GM19467 (cell line): Measurements from ENCODE around the gene PRR13.
"Not testable (repeated sequence)": the region's sequence is repeated elsewhere in the genome, so short reads cannot be mapped to it uniquely, and the experiment has no call there.

Experiments
- ATAC-seq: cut with Tn5 transposase; IDR thresholded peaks from one replicate; pipeline ENCODE4 v1.9.1; 2021; ENCODE audit warnings: mild to moderate bottlenecking, moderate library complexity; ENCODE audit not compliant: unreplicated experiment

Gene PRR13

GRCh38 chr12:53435326-53435725 lies 6.2 kb upstream of the PRR13 start:
- not testable (repeated sequence) for ATAC-seq

GRCh38 chr12:53439582-53439981 lies 2.0 kb upstream of the PRR13 start:
- ATAC-seq: not testable (repeated sequence)

DNA sequence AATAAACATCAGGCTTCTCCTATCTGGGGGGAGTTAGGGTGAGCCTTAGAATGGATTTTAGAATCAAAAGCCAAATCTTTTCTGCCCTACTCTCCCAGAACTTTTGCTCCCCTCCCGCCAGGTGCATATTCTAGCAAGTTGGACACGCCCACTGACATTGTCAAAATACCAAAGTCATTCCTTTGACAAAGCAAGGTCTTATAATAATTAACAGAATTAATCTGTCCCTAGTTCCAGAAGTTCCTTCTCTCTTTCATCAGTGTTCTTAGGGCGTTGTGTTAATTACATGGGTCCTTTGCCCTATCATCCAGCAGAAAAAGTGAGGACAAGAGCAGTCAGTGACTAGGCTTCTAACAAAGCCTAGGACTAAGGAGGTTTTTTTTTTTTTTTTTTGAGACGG lies 2.4 kb downstream of the PRR13 start:
- ATAC-seq: no peak

DNA sequence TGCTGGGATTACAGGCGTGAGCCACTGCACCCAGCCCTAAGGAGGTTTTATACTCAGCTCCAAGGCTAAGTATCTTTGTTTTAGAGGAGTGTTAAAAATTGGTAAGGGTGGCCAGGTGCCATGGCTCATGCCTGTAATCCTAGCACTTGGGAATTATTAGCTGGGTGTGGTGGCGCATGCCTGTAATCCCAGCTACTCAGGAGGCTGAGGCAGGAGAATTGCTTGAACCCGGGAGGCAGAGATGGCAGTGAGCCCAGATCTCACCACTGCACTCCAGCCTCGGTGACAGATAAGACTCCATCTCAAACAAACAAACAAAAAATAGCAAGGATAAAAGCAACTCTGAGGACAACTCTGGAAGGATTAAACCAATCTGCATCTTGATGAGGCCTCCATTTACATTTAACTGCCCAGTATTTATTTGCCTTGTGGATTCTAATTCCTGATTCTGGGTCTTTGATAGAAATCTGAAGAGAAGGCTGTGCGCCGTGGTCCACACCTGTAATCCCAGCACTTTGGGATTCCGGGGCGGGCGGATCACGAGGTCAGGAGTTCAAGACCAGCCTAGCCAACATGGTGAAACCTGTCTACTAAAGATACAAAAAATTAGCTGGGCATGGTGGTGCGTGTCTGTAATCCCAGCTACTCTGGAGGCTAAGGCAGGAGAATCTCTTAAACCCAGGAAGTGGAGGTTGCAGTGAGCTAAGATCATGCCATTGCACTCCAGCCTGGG lies 3.2 kb downstream of the PRR13 start:
- ATAC-seq: not testable (repeated sequence)

GRCh38 chr12:53450936-53451335 lies 9.4 kb downstream of the PRR13 start:
- no peak for ATAC-seq

GRCh38 chr12:53451661-53452158 lies 10.2 kb downstream of the PRR13 start, which contains the start of gene PCBP2:
PCBP2 (plus strand) TSS chr12:53452102; CDS start chr12:53454801, 2,699 bp downstream.
- ATAC-seq: peak; percentile 93

DNA sequence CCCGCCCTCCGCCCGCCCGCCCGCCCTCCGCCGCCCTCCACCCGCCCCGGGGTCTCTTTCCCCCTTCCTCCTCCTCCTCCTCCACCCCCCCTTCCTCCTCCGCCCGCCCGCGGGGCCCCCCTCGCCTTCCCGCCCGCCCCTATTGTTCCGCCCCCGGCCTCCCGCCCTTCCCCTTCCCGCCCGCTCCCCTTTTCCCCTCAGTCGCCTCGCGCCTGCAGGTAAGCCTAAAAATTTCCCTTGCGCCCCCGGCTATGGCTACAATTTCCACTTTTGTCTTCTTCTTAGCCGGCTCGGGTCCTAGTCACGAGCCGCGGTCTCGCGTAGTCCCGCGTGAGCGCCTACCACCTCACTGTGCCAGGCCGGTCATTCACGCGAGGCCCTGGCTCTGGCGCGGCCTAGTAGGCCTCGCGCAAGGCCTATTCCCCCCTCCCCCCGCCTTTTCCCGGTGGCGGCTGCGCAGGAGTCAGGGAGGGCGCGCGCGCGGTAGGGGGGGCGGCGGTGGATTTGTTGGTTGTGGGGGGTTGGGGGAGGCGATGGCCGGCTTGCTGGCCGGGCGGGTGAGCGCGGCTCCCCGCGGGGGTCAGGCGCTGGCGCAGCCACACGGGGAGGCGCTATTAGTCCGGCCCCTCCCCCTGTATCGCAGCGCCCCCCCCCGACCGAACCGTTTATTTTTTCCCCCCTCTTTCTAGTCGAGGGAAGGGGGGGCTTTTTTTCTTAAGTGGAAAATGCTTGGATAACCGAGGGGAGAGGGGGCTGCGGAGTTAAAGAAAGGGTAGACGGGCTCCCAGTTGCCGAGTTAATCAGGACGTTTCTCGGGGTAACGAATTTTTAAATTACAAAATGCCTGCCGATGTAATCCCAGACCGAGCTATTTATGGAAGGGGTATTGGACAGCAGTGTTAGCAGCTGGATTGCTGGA lies 10.9 kb downstream of the PRR13 start:
- no peak for ATAC-seq

- ATAC-seq: no peak
Observed at GRCh38 chr12:53453953-53454640, 12.6 kb downstream of the PRR13 start.

GRCh38 chr12:53454707-53455106 lies 13.2 kb downstream of the PRR13 start:
- no peak for ATAC-seq

GRCh38 chr12:53456654-53457366 lies 15.3 kb downstream of the PRR13 start:
- ATAC-seq: no peak

- ATAC-seq: no peak
Observed at GRCh38 chr12:53459097-53459496, 17.6 kb downstream of the PRR13 start.

- ATAC-seq: no peak
Observed at GRCh38 chr12:53461059-53461458, 19.5 kb downstream of the PRR13 start.

- no peak for ATAC-seq
Observed at GRCh38 chr12:53461591-53461990, 20.1 kb downstream of the PRR13 start.

DNA sequence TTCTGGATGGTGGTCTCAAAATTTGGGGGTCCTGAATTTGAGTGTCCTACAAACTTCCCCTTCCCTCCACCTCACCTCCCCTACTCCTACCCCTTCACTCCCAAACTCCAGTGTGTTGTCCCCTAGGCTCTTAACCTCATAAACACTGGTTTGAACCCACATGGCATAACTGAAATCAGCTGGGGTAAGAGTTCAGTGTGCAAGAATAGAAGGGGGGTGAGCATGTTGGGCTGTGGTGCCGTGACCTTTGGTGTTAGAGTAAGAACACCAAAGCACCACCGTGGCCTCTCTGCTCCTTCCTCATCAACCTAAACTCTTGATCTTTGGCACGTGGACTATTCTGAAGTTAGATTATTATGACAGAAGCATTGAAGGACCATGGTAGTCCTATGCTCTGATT lies 21.4 kb downstream of the PRR13 start:
- no peak for ATAC-seq

DNA sequence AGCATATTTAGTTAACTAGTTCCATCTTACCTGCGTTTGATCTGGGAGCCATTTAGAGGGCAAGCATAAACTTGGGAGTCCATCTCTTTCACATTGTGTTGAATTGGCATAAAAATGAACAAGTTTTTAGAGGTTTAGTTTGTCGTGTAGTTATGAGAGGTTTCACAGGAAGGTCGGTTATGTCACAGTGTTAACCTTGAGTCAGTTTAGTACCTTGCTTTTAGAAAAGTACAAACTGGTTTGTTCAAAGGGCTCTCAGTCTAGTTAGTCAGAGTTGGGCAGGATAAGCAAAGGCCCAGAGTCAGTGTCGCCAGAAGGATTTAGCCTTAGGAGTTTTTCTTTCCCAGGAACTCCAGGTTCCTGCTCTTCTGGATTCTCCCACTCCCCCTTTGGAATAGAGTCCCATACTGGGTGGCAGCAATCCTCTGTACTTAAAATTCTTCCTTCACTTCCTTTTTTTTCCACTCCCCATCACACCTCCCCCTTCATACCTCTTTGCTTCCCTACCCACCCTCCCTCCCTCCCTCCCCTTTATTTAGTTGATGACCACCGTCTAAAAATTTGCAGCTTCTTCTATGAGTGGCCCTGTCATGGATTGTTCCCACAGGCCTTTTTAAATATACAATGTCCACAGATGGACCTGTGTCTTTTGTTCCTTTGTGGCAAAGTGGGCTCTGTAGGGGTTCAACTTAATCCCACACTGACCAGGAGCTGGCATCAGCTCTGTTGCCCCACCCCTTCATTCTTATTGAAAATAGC lies 22.4 kb downstream of the PRR13 start:
- no peak for ATAC-seq

DNA sequence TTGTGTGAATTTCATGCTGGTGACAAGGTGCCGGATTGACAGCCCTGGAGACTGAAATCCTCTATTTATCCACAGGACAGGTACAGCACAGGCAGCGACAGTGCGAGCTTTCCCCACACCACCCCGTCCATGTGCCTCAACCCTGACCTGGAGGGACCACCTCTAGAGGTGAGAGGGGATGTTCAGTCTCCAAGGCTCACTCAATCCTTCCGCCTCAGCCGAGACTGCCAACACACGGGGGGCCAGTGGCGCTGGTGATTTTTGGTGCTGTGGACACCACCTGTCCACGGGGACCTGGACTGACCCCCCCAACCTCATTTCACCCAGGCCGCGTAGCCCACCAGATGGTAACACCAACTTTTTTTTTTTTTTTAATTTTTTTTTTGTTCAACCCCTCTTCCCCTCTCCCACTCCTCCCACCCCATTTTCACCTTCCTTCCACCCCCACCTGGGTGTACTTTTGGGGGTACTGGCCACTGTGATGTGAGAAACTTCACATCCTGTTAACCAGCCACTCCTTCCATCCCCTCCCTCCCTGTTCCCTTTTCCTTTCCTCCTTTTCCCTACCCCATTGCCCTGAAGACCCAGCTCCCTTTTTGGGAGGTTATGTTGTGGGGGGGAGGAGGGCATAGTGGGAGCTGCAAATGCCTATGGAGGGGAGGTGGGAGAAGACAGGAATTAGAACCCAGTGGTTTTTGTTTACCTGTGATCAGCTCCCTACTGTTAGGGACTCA lies 23.3 kb downstream of the PRR13 start:
- no peak for ATAC-seq

DNA sequence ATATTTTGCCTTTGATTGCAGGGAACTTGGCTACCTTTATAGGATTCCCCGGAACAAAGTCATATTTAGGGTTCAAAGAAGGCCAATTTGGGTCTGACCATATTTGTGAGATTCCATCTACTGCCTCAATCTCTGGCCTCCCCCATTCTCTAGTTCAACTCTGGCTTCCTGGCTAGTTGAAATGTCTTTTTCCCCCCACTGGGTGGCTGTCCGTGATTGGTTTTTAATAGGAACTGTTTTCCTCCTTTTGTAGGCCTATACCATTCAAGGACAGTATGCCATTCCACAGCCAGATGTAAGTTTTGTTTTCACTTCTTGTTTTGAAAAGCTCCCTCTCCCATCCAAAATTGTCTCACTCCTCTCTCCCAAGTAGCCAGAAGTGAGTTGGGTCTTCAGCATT lies 24.1 kb downstream of the PRR13 start:
- ATAC-seq: no peak

DNA sequence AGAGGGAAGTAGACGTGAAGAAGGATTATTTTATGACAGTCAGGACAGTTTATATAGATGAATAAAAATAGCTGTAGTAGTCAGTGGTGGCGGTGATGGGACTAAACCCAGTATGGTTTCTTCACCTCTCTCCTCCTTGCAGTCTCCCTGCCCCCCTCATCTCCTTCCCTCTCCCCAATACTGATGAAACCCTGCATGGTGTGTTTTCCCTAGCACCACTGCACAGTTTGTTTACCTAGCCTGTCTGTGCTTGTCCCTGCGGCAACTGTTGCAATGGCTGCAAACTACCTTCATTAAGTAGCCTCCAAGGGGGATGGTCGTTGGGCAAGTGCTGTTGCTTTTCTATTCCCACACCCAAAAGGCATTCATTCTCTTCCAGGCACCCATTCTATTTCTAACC lies 25.1 kb downstream of the PRR13 start:
- no peak for ATAC-seq

DNA sequence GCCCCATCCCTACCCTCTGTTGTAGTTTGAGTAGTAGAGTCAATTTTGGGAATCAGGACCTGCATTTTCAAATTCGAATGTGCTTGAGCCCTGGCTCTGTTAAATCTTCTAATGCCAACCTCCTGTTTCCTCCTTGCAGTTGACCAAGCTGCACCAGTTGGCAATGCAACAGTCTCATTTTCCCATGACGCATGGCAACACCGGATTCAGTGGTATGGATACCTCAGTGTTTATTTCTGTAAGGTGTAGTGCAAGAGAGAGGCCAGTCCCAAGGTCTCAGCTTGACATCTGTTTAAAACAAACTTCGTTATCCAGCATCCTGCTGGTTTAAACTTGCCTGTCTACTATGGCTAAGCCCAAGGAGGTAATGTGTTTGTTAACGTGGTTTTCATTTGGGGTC lies 25.5 kb downstream of the PRR13 start:
- ATAC-seq: no peak
